GM12878 (cell line): ENCODE data around the gene GRK1. TPM values are rescaled to one million over a fixed set of nuclear protein-coding genes. Genes with fewer than 3 reads are reported as not detected.

Experiments used
- ATAC-seq: fragments of 200-7000 bp; cut with Tn5 transposase; 3 replicates; pipeline ENCODE4 v1.9.1; 2020; ENCODE audit warnings: mild to moderate bottlenecking, moderate library complexity
- BruUV-seq: library from RNA; stranded (reverse); fragments of 400-500 nt; replicated peaks from 2 replicates; lab custom pipeline; 2021; lab: Mats Ljungman, UMichigan
- CTCF ChIA-PET: fragments of 300-600 bp; sonication (Branson Sonifier 250); formaldehyde crosslinking; extraction: SDS; loops from one replicate; lab custom pipeline; 2021; ENCODE audit warnings: inconsistent platforms; lab: Yijun Ruan, JAX
- POLR2A ChIA-PET: fragments of 350-600 bp; formaldehyde crosslinking; extraction: SDS; loops from one replicate; lab custom pipeline; 2021; ENCODE audit warnings: inconsistent platforms; lab: Charles Lee
- RAD21 ChIA-PET: fragments of 300-600 bp; sonication (Branson Sonifier 250); formaldehyde crosslinking; loops from one replicate; lab custom pipeline; 2023; ENCODE audit warnings: antibody characterized with exemption; ENCODE audit not compliant: unreplicated experiment; lab: Charles Lee
- SMC1A ChIA-PET: fragments of 300-600 bp; sonication (Branson Sonifier 250); formaldehyde crosslinking; loops from one replicate; lab custom pipeline; 2023; ENCODE audit not compliant: unreplicated experiment, uncharacterized antibody; lab: Charles Lee
- DNase-seq: peaks from one replicate; pipeline ENCODE4 v3.0.0-alpha.2; 2011; ENCODE audit warnings: low read depth, low spot score
- FAIRE-seq: peaks from 3 replicates; lab custom pipeline; 2011; peaks lifted over from hg19 to GRCh38; lab: Jason Lieb, UNC
- H2AFZ ChIP-seq: 2 replicates; pipeline ENCODE4 v1.6.0; 2011; ENCODE audit warnings: low read depth, low read length, control low read depth; ENCODE audit not compliant: control insufficient read depth
- H3K27ac ChIP-seq: 2 replicates; pipeline ENCODE4 v1.5.1; 2011; ENCODE audit warnings: control low read depth; ENCODE audit not compliant: control insufficient read depth, insufficient read depth
- H3K27me3 ChIP-seq, 2 experiments: replicated peaks in 1 of 2; 2 replicates each; pipeline versions ENCODE4 v1.6.0 to v1.6.1; 2011; ENCODE audit warnings: low read length in 1 of 2; ENCODE audit not compliant: control insufficient read depth in 2 of 2, insufficient read depth in 2 of 2
- H3K36me3 ChIP-seq, 2 experiments: 2 replicates each; pipeline ENCODE4 v1.5.1; 2011; ENCODE audit warnings: low read length in 1 of 2; ENCODE audit not compliant: control insufficient read depth in 2 of 2, insufficient read depth in 2 of 2
- H3K4me1 ChIP-seq: 2 replicates; pipeline ENCODE4 v1.6.1; 2011; ENCODE audit warnings: mild to moderate bottlenecking, low read length, moderate library complexity, mixed read lengths; ENCODE audit not compliant: control insufficient read depth, insufficient read depth
- H3K4me2 ChIP-seq: 2 replicates; pipeline ENCODE4 v1.6.0; 2011; ENCODE audit warnings: control low read depth; ENCODE audit not compliant: control insufficient read depth, insufficient read depth
- H3K4me3 ChIP-seq: fragments of 200-600 bp; sonication (generic); 2 replicates; pipeline ENCODE4 v1.5.1; 2016
- H3K79me2 ChIP-seq: 2 replicates; pipeline ENCODE4 v1.6.0; 2011; ENCODE audit warnings: low read length; ENCODE audit not compliant: control insufficient read depth, insufficient read depth
- H3K9ac ChIP-seq: 2 replicates; pipeline ENCODE4 v1.8.0; 2011; ENCODE audit warnings: low read length, control low read depth, mixed read lengths; ENCODE audit not compliant: control insufficient read depth, insufficient read depth
- H3K9me3 ChIP-seq: replicated peaks from 3 replicates; pipeline ENCODE4 v1.5.1; 2011; ENCODE audit warnings: mild to moderate bottlenecking, low read length; ENCODE audit not compliant: control insufficient read depth, insufficient read depth
- H4K20me1 ChIP-seq: 2 replicates; pipeline ENCODE4 v1.6.0; 2011; ENCODE audit not compliant: control insufficient read depth, insufficient read depth
- GATAD2B ChIP-seq: fragments of 450-650 bp; conservative IDR thresholded peaks from 2 replicates; pipeline ENCODE4 v1.6.1; 2017; ENCODE audit warnings: low read depth, mild to moderate bottlenecking, moderate library complexity
- NR2C2 ChIP-seq: IDR thresholded peaks from 2 replicates; pipeline ENCODE4 v1.6.1; 2011; ENCODE audit warnings: borderline replicate concordance, low read depth; ENCODE audit not compliant: control insufficient read depth, insufficient read length
- RUNX3 ChIP-seq: IDR thresholded peaks from 2 replicates; pipeline ENCODE4 v1.6.1; 2012; ENCODE audit warnings: low read length, inconsistent platforms
- SMAD5 ChIP-seq: IDR thresholded peaks from 2 replicates; pipeline ENCODE4 v1.6.1; 2016; ENCODE audit warnings: antibody characterized with exemption, low read depth
- TAF1 ChIP-seq: IDR thresholded peaks from 2 replicates; pipeline ENCODE4 v1.6.1; 2011; ENCODE audit warnings: mild to moderate bottlenecking, low read depth, low read length, borderline replicate concordance
- WGBS: methylation state at CpG from one replicate; pipeline ENCODE4 v1.1.6; 2016; ENCODE audit warnings: low lambda C conversion rate; ENCODE audit not compliant: insufficient replicate concordance, insufficient coverage; ENCODE audit errors: missing lambda C conversion rate; 5-methylcytosine and 5-hydroxymethylcytosine counted together
- in situ Hi-C: fragments of 300-500 bp; cut with MboI; formaldehyde crosslinking; loops from 9 replicates; pipeline ENCODE4 v1.14.3; 2018; ENCODE audit warnings: mixed read lengths
- intact Hi-C: fragments of 100-400 bp; cut with micrococcal nuclease; formaldehyde crosslinking; loops from one replicate; pipeline ENCODE4 v1.14.2; 2022; ENCODE audit not compliant: unreplicated experiment
- polyA plus RNA-seq, 11 experiments: library from polyadenylated mRNA; depleted of rRNA in 4 of 11; unstranded in 6 of 11; stranded (reverse) in 5 of 11; fragments of >200 nt; fragmentation: Nextera tagmentation in 4 of 11; fragmentation: Illumina TruSeq in 1 of 11; extraction: Ambion mirVana in 4 of 11; extraction: Trizol in 1 of 11; gene quantifications; 1 replicate in 1 of 11; 2 replicates in 10 of 11; pipeline versions ENCODE4 v1.2.1 to v1.2.3, GENCODE V29; 2011 to 2016; ENCODE audit warnings: inconsistent platforms in 2 of 11, missing spikeins in 2 of 11, low read depth in 1 of 11
- total RNA-seq, 4 experiments: library from RNA; depleted of rRNA in 3 of 4; stranded (reverse); fragments of >200 nt in 3 of 4; fragmentation: Illumina TruSeq in 1 of 4; extraction: Trizol in 1 of 4; gene quantifications; 2 replicates each; pipeline versions ENCODE4 v1.2.1 to v1.2.3, GENCODE V29; 2013 to 2021
- TF ChIP-seq, protein P1 (sequence below): fragments of 450-650 bp; IDR thresholded peaks from 2 replicates; pipeline ENCODE4 v1.6.1; 2018; ENCODE audit warnings: mild to moderate bottlenecking, low read depth, moderate library complexity; ENCODE audit not compliant: partially characterized antibody

The GRK1 gene
- total and polyA plus RNA-seq, 10 of the 15 experiments (the other 5 are each of a cell fraction or from before 2014, with no cell fraction given) = under 0.01 to 0.04 TPM; not detected in 8

DNA sequence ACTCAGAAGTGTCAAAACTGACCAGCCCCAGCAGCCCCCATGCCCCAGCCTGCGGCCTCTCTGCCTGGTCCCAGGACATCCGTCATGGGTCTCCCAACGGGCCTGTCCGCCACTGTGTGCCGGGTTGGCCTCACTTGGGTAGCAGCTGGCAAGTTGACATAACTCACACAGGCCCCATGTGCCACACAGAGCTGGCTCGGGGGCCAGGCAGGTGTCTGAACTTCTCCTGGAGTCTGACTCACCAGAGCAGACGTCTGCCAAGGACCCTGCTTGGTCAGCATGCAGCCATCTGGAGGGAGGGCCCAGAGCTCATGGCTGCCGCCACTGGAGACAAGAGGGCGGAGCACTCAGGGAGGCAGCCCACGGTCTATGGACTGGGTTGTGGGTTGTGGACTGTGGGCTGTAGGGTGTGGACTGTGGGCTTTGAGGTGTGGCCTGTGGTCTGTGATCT, 60.0 kb downstream of the GRK1 start:
- no peaks in the 10 kb centered on the region for H3K79me2 ChIP-seq
- H4K20me1 ChIP-seq = no peaks in the 10 kb centered on the region
- DNase-seq (no peak), FAIRE-seq (no peak)
- in situ Hi-C loops = no loop called here
- H3K4me1 ChIP-seq = no peaks in the 10 kb centered on the region
- no peaks in the 10 kb centered on the region; the same call in 2 of the 3 replicates for H3K9me3 ChIP-seq
- CTCF ChIA-PET = no interaction called here
- TF ChIP-seq SMAD5 (no peak), TAF1 (no peak)
- TF ChIP-seq, all 136 proteins: peak for 0
- ChIA-PET POLR2A (no interaction called here), SMC1A (no interaction called here), RAD21 (no interaction called here)
- Histone ChIP-seq H3K4me2 (peak overlapping the region; percentile 81; the same call in 1 of the 2 replicates), H3K9ac (no peak overlapping the region), H3K27ac (no peak overlapping the region), H2AFZ (no peak overlapping the region), H3K27me3 (no peaks in the 10 kb centered on the region; a peak in 1 of 4 replicates), H3K36me3 (no peaks in the 10 kb centered on the region), H3K4me3 (no peak overlapping the region)
- intact Hi-C loops = no loop called here
- no peak for ATAC-seq
- BruUV-seq = no TSS peak
- WGBS = 81% methylated on average over 10 of the region's 10 CpGs

DNA sequence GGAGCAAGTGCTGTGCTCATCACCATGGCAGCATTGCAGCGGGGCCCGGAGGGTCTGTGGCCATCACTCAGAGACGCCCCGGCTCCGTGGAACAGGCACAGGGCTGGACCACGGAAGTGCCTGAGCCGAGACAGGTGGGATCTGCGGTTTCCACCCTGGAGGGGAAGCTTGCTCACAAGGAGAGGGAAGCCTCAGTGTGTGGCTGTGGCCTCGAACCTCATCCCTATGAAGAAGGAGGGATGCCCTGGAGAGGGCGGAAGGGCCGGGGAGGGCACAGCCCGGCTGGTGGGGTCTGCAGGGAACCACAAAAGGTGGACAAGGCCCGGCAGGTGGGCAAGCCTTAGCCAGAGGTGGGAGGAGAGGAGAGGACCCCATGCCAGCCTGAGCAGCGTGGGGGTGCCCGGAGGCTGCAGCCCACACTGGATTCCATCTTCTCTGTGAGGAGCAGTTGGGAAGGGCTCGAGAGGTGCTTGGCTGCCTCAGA, 61.6 kb downstream of the GRK1 start:
- in situ Hi-C loops (no loop called here), intact Hi-C loops (no loop called here)
- BruUV-seq = no TSS peak
- no peaks in the 10 kb centered on the region; a peak in 1 of 4 replicates for H3K27me3 ChIP-seq
- FAIRE-seq = no peak
- ChIA-PET SMC1A (no interaction called here), POLR2A (no interaction called here), RAD21 (no interaction called here), CTCF (no interaction called here)
- H3K4me3 ChIP-seq = no peak overlapping the region
- WGBS = 81% methylated on average over 15 of the region's 16 CpGs
- no peaks in the 10 kb centered on the region for H3K36me3 ChIP-seq
- H3K9me3 ChIP-seq = no peaks in the 10 kb centered on the region; the same call in 2 of the 3 replicates
- H4K20me1 ChIP-seq = no peaks in the 10 kb centered on the region
- no peaks in the 10 kb centered on the region for H3K79me2 ChIP-seq
- no peaks in the 10 kb centered on the region for H3K4me1 ChIP-seq
- no peak for ATAC-seq
- TF ChIP-seq RUNX3 = no peak
- TF ChIP-seq, protein P1, sequence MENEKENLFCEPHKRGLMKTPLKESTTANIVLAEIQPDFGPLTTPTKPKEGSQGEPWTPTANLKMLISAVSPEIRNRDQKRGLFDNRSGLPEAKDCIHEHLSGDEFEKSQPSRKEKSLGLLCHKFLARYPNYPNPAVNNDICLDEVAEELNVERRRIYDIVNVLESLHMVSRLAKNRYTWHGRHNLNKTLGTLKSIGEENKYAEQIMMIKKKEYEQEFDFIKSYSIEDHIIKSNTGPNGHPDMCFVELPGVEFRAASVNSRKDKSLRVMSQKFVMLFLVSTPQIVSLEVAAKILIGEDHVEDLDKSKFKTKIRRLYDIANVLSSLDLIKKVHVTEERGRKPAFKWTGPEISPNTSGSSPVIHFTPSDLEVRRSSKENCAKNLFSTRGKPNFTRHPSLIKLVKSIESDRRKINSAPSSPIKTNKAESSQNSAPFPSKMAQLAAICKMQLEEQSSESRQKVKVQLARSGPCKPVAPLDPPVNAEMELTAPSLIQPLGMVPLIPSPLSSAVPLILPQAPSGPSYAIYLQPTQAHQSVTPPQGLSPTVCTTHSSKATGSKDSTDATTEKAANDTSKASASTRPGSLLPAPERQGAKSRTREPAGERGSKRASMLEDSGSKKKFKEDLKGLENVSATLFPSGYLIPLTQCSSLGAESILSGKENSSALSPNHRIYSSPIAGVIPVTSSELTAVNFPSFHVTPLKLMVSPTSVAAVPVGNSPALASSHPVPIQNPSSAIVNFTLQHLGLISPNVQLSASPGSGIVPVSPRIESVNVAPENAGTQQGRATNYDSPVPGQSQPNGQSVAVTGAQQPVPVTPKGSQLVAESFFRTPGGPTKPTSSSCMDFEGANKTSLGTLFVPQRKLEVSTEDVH = no peak
- TF ChIP-seq NR2C2 = no peak
- no peak for TF ChIP-seq GATAD2B
- no peak overlapping the region for H3K9ac ChIP-seq
- H2AFZ ChIP-seq = no peak overlapping the region
- no peak overlapping the region for H3K27ac ChIP-seq
- no peak overlapping the region for H3K4me2 ChIP-seq
- DNase-seq = no peak
